ENCODE data around the gene ADGRB3. TPM values are rescaled to one million over a fixed set of nuclear protein-coding genes. Genes with fewer than 3 reads are reported as not detected.

The ADGRB3 gene
- total RNA-seq, 1 experiment from 2014 or later: 0.09 TPM

- no peak for DNase-seq
- no peak for TF ChIP-seq CTCF (IDR thresholded peaks at IDR 0.05; ENCODE audit: unreplicated experiment)
- Mint-ChIP-seq H3K4me3 (ENCODE audit: low read depth, unreplicated experiment) (no peak overlapping the region), H3K9me3 (ENCODE audit: low read depth, unreplicated experiment) (no peaks in the 10 kb centered on the region), H3K27ac (ENCODE audit: unreplicated experiment) (no peak overlapping the region), H3K4me1 (ENCODE audit: low read depth, unreplicated experiment) (no peaks in the 10 kb centered on the region), H3K27me3 (ENCODE audit: unreplicated experiment) (no peaks in the 10 kb centered on the region), H3K36me3 (ENCODE audit: insufficient read depth, unreplicated experiment) (no peaks in the 10 kb centered on the region)
- BruUV-seq (replicated peaks): no TSS peak
- intact Hi-C loops (cut with micrococcal nuclease; ENCODE audit: unreplicated experiment): no loop called here
- CTCF ChIA-PET: interaction anchor here (1.1 kb wide), 1 partner anchor 15 kb away, joined by 3 read pairs; no protein-coding TSS in a partner anchor
These were observed 92.6 kb downstream of the ADGRB3 start for GRCh38 chr6:68727699-68728098.

GRCh38 chr6:68728159-68728979 lies 93.3 kb downstream of the ADGRB3 start:
- no peaks in the 10 kb centered on the region for H3K4me1 Mint-ChIP-seq (ENCODE audit: low read depth, unreplicated experiment)
- no peak for TF ChIP-seq CTCF (IDR thresholded peaks at IDR 0.05; ENCODE audit: unreplicated experiment)
- no peak overlapping the region for H3K27ac Mint-ChIP-seq (ENCODE audit: unreplicated experiment)
- no peak for DNase-seq
- no peaks in the 10 kb centered on the region for H3K36me3 Mint-ChIP-seq (ENCODE audit: insufficient read depth, unreplicated experiment)
- no peaks in the 10 kb centered on the region for H3K27me3 Mint-ChIP-seq (ENCODE audit: unreplicated experiment)
- no peak overlapping the region for H3K4me3 Mint-ChIP-seq (ENCODE audit: low read depth, unreplicated experiment)
- BruUV-seq (replicated peaks): no TSS peak
- CTCF ChIA-PET: interaction anchor here (1.1 kb wide), 1 partner anchor 14 kb away, joined by 3 read pairs; no protein-coding TSS in a partner anchor
- intact Hi-C loops (cut with micrococcal nuclease; ENCODE audit: unreplicated experiment): no loop called here
- no peaks in the 10 kb centered on the region for H3K9me3 Mint-ChIP-seq (ENCODE audit: low read depth, unreplicated experiment)

- DNase-seq: no peak
- TF ChIP-seq CTCF (IDR thresholded peaks at IDR 0.05; ENCODE audit: unreplicated experiment): no peak
- no peak overlapping the region for H3K27ac Mint-ChIP-seq (ENCODE audit: unreplicated experiment)
- no peaks in the 10 kb centered on the region for H3K4me1 Mint-ChIP-seq (ENCODE audit: low read depth, unreplicated experiment)
- no peak overlapping the region for H3K4me3 Mint-ChIP-seq (ENCODE audit: low read depth, unreplicated experiment)
- no peaks in the 10 kb centered on the region for H3K36me3 Mint-ChIP-seq (ENCODE audit: insufficient read depth, unreplicated experiment)
- CTCF ChIA-PET: no interaction called here
- intact Hi-C loops (cut with micrococcal nuclease; ENCODE audit: unreplicated experiment): no loop called here
- no TSS peak for BruUV-seq (replicated peaks)
- no peaks in the 10 kb centered on the region for H3K27me3 Mint-ChIP-seq (ENCODE audit: unreplicated experiment)
- H3K9me3 Mint-ChIP-seq (ENCODE audit: low read depth, unreplicated experiment): no peaks in the 10 kb centered on the region
These were observed 94.4 kb downstream of the ADGRB3 start for GRCh38 chr6:68729377-68729903.

GRCh38 chr6:68730291-68731054 lies 95.4 kb downstream of the ADGRB3 start:
- Mint-ChIP-seq H3K27me3 (ENCODE audit: unreplicated experiment) (no peaks in the 10 kb centered on the region), H3K36me3 (ENCODE audit: insufficient read depth, unreplicated experiment) (no peaks in the 10 kb centered on the region), H3K9me3 (ENCODE audit: low read depth, unreplicated experiment) (no peaks in the 10 kb centered on the region), H3K27ac (ENCODE audit: unreplicated experiment) (no peak overlapping the region), H3K4me1 (ENCODE audit: low read depth, unreplicated experiment) (no peaks in the 10 kb centered on the region), H3K4me3 (ENCODE audit: low read depth, unreplicated experiment) (no peak overlapping the region)
- TF ChIP-seq CTCF (IDR thresholded peaks at IDR 0.05; ENCODE audit: unreplicated experiment): no peak
- no peak for DNase-seq
- BruUV-seq (replicated peaks): no TSS peak
- CTCF ChIA-PET: interaction anchor here (0.7 kb wide), 1 partner anchor 1270 kb away, joined by 3 read pairs; no protein-coding TSS in a partner anchor
- intact Hi-C loops (cut with micrococcal nuclease; ENCODE audit: unreplicated experiment): no loop called here

Measured in Calu3 (cell line).